Fibroblast of lung (primary cell): ENCODE results near the gene GPR27.

Source experiments
- EZH2 ChIP-seq: IDR thresholded peaks from 2 replicates; pipeline ENCODE4 v1.5.1; 2012; ENCODE audit warnings: low read length, control low read depth, mild to moderate bottlenecking; ENCODE audit errors: missing control alignments
- TF ChIP-seq, protein P1 (sequence below), 2 donors: IDR thresholded peaks in 1 of 2; conservative IDR thresholded peaks in 1 of 2; 1 replicate in 1 of 2; 2 replicates in 1 of 2; pipeline ENCODE4 v1.5.1; 2011 to 2012; ENCODE audit warnings: low read length in 2 of 2, control low read depth in 1 of 2, inconsistent platforms in 1 of 2, low read depth in 1 of 2, mild to moderate bottlenecking in 1 of 2

- TF ChIP-seq, protein P1, sequence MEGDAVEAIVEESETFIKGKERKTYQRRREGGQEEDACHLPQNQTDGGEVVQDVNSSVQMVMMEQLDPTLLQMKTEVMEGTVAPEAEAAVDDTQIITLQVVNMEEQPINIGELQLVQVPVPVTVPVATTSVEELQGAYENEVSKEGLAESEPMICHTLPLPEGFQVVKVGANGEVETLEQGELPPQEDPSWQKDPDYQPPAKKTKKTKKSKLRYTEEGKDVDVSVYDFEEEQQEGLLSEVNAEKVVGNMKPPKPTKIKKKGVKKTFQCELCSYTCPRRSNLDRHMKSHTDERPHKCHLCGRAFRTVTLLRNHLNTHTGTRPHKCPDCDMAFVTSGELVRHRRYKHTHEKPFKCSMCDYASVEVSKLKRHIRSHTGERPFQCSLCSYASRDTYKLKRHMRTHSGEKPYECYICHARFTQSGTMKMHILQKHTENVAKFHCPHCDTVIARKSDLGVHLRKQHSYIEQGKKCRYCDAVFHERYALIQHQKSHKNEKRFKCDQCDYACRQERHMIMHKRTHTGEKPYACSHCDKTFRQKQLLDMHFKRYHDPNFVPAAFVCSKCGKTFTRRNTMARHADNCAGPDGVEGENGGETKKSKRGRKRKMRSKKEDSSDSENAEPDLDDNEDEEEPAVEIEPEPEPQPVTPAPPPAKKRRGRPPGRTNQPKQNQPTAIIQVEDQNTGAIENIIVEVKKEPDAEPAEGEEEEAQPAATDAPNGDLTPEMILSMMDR (conservative IDR thresholded peaks at IDR 0.05 in 1 of 2, IDR thresholded peaks at IDR 0.05 in 1 of 2; ENCODE audit: low read depth in 1 of 2, low read length in 2 of 2), result no peak
- no peak for TF ChIP-seq EZH2
These were observed 34.3 kb downstream of the GPR27 start for GRCh38 chr3:71787851-71788405.
